Ectodermal cell (in vitro differentiated cells): Measurements from ENCODE around the gene RSAD1.

Source experiments
- H3K27ac ChIP-seq: 2 replicates; pipeline ENCODE4 v1.7.0; 2013; ENCODE audit warnings: mild to moderate bottlenecking, low read depth, low read length; ENCODE audit not compliant: insufficient read depth, poor library complexity, severe bottlenecking
- H3K27me3 ChIP-seq: 2 replicates; pipeline ENCODE4 v1.7.0; 2013; ENCODE audit warnings: mild to moderate bottlenecking, low read length; ENCODE audit not compliant: insufficient read depth, control insufficient read depth, poor library complexity, severe bottlenecking
- H3K36me3 ChIP-seq: one replicate; pipeline ENCODE4 v1.7.0; 2013; ENCODE audit warnings: low read length; ENCODE audit not compliant: control insufficient read depth, insufficient read depth
- H3K4me1 ChIP-seq: one replicate; pipeline ENCODE4 v1.7.0; 2013; ENCODE audit warnings: low read length; ENCODE audit not compliant: control insufficient read depth, insufficient read depth
- H3K4me3 ChIP-seq: 2 replicates; pipeline ENCODE4 v1.7.0; 2013; ENCODE audit warnings: low read depth, low read length, control low read depth; ENCODE audit not compliant: insufficient read depth
- H3K9me3 ChIP-seq: 2 replicates; pipeline ENCODE4 v1.7.0; 2013; ENCODE audit warnings: mild to moderate bottlenecking, low read length, moderate library complexity; ENCODE audit not compliant: control insufficient read depth
- WGBS, 2 experiments: methylation state at CpG; one replicate each; pipeline ENCODE4 v1.1.7; 2013; ENCODE audit warnings: missing lambda C conversion rate in 2 of 2; 5-methylcytosine and 5-hydroxymethylcytosine counted together

RSAD1 gene

GRCh38 chr17:50532452-50533024 lies 53.9 kb downstream of the RSAD1 start, which contains the start of gene EPN3:
Gene EPN3 (plus strand): TSS chr17:50532735. CDS start chr17:50536557, 3,822 bp downstream.
- 1% methylated on average over 20 to 21 of the region's 21 CpGs for WGBS, 2 experiments
- Histone ChIP-seq H3K4me1 (peaks cover 23% of the 10 kb centered on the region), H3K36me3 (no peaks in the 10 kb centered on the region), H3K4me3 (peak within 1 kb of the TSS; percentile 20), H3K9me3 (no peaks in the 10 kb centered on the region), H3K27ac (no peak within 1 kb of the TSS), H3K27me3 (peaks cover 42% of the 10 kb centered on the region)

- H3K27ac ChIP-seq, result no peak overlapping the region
Measured at GRCh38 chr17:50533185-50533584, 54.5 kb downstream of the RSAD1 start.

GRCh38 chr17:50533720-50534148 lies 55.1 kb downstream of the RSAD1 start:
- Histone ChIP-seq H3K4me3 (no peak overlapping the region), H3K27ac (no peak overlapping the region)
- WGBS, 2 experiments, result 5 to 8% methylated on average over 17 of the region's 17 CpGs

More at GRCh38 chr17:50533185-50533584, 54.5 kb downstream of the RSAD1 start:
- Histone ChIP-seq H3K27me3 (peaks cover 42% of the 10 kb centered on the region), H3K4me1 (peaks cover 24% of the 10 kb centered on the region), H3K9me3 (no peaks in the 10 kb centered on the region), H3K4me3 (no peak overlapping the region), H3K36me3 (no peaks in the 10 kb centered on the region)
- WGBS, 2 experiments, result 10 to 15% methylated on average over 5 of the region's 5 CpGs

GRCh38 chr17:50534222-50534978 lies 55.7 kb downstream of the RSAD1 start:
- H3K4me1 ChIP-seq, result peaks cover 34% of the 10 kb centered on the region
- no peak overlapping the region for H3K27ac ChIP-seq
- no peaks in the 10 kb centered on the region for H3K36me3 ChIP-seq
- no peaks in the 10 kb centered on the region for H3K9me3 ChIP-seq
- WGBS, 2 experiments, result 56 to 57% methylated on average over 24 of the region's 24 CpGs
- H3K27me3 ChIP-seq, result peaks cover 42% of the 10 kb centered on the region
- H3K4me3 ChIP-seq, result no peak overlapping the region

More at GRCh38 chr17:50533720-50534148, 55.1 kb downstream of the RSAD1 start:
- H3K4me1 ChIP-seq, result peaks cover 29% of the 10 kb centered on the region
- H3K36me3 ChIP-seq, result no peaks in the 10 kb centered on the region
- peaks cover 42% of the 10 kb centered on the region for H3K27me3 ChIP-seq
- no peaks in the 10 kb centered on the region for H3K9me3 ChIP-seq

- Histone ChIP-seq H3K4me1 (peaks cover 34% of the 10 kb centered on the region), H3K9me3 (no peaks in the 10 kb centered on the region), H3K27me3 (peaks cover 42% of the 10 kb centered on the region), H3K27ac (no peak overlapping the region), H3K4me3 (no peak overlapping the region), H3K36me3 (no peaks in the 10 kb centered on the region)
- WGBS, 2 experiments, result 93 to 95% methylated on average over 2 of the region's 2 CpGs
Measured at GRCh38 chr17:50534979-50535326, 56.3 kb downstream of the RSAD1 start.

- WGBS, 2 experiments, result 88 to 93% methylated on average over 7 of the region's 7 CpGs
- no peaks in the 10 kb centered on the region for H3K36me3 ChIP-seq
- H3K4me1 ChIP-seq, result peaks cover 38% of the 10 kb centered on the region
- H3K4me3 ChIP-seq, result no peak overlapping the region
- H3K27ac ChIP-seq, result no peak overlapping the region
- no peaks in the 10 kb centered on the region for H3K9me3 ChIP-seq
- peaks cover 42% of the 10 kb centered on the region for H3K27me3 ChIP-seq
Measured at GRCh38 chr17:50535407-50535806, 56.7 kb downstream of the RSAD1 start.
